GM23248 (cell line): ENCODE measurements around the gene STK4. TPM values are rescaled to one million over a fixed set of nuclear protein-coding genes. Genes with fewer than 3 reads are reported as not detected.

ENCODE experiments used
- DNase-seq: peaks from one replicate; pipeline ENCODE4 v3.0.0-alpha.2; 2015
- H2AFZ ChIP-seq: fragments of 200-600 bp; sonication (generic); 2 replicates; pipeline ENCODE4 v1.6.1; 2016; ENCODE audit warnings: antibody characterized with exemption
- H3F3A ChIP-seq: fragments of 200-600 bp; sonication (generic); 2 replicates; pipeline ENCODE4 v1.6.1; 2016; ENCODE audit warnings: mild to moderate bottlenecking, antibody characterized with exemption, mixed run types; ENCODE audit not compliant: insufficient read depth
- H3K27ac ChIP-seq: fragments of 200-600 bp; sonication (generic); 2 replicates; pipeline ENCODE4 v1.5.1; 2016; ENCODE audit warnings: mild to moderate bottlenecking
- H3K27me3 ChIP-seq: fragments of 200-600 bp; sonication (generic); replicated peaks from 2 replicates; pipeline ENCODE4 v1.6.1; 2016; ENCODE audit warnings: mild to moderate bottlenecking; ENCODE audit not compliant: insufficient read depth
- H3K36me3 ChIP-seq: fragments of 200-600 bp; sonication (generic); 2 replicates; pipeline ENCODE4 v1.6.1; 2016; ENCODE audit warnings: low read depth, mild to moderate bottlenecking
- H3K4me1 ChIP-seq: fragments of 200-600 bp; sonication (generic); 2 replicates; pipeline ENCODE4 v1.6.1; 2016; ENCODE audit warnings: mild to moderate bottlenecking; ENCODE audit not compliant: insufficient read depth
- H3K4me2 ChIP-seq: fragments of 200-600 bp; sonication (generic); one replicate; pipeline ENCODE4 v1.6.1; 2016; ENCODE audit warnings: mild to moderate bottlenecking; ENCODE audit not compliant: unreplicated experiment
- H3K4me3 ChIP-seq: fragments of 200-600 bp; sonication (generic); 2 replicates; pipeline ENCODE4 v1.5.1; 2016; ENCODE audit warnings: mild to moderate bottlenecking
- H3K79me2 ChIP-seq: fragments of 200-600 bp; sonication (generic); 2 replicates; pipeline ENCODE4 v1.6.1; 2016; ENCODE audit warnings: mild to moderate bottlenecking; ENCODE audit not compliant: insufficient read depth
- H3K9ac ChIP-seq: fragments of 200-600 bp; sonication (generic); 2 replicates; pipeline ENCODE4 v1.6.1; 2016; ENCODE audit warnings: mild to moderate bottlenecking
- H3K9me2 ChIP-seq: fragments of 200-600 bp; sonication (generic); 2 replicates; pipeline ENCODE4 v1.6.1; 2016; ENCODE audit warnings: mixed run types, mild to moderate bottlenecking, moderate library complexity; ENCODE audit not compliant: insufficient read depth
- H3K9me3 ChIP-seq: fragments of 200-600 bp; sonication (generic); one replicate; pipeline ENCODE4 v1.6.1; 2017; ENCODE audit warnings: low read depth
- H4K20me1 ChIP-seq: fragments of 200-600 bp; sonication (generic); 2 replicates; pipeline ENCODE4 v1.6.0; 2016; ENCODE audit not compliant: insufficient read depth
- EZH2 ChIP-seq: fragments of 200-600 bp; sonication (generic); IDR thresholded peaks from 2 replicates; pipeline ENCODE4 v1.6.1; 2018; ENCODE audit warnings: antibody characterized with exemption, mild to moderate bottlenecking; ENCODE audit not compliant: insufficient read depth, poor library complexity, severe bottlenecking
- EZH2phosphoT487 ChIP-seq: fragments of 200-600 bp; sonication (generic); IDR thresholded peaks from 2 replicates; pipeline ENCODE4 v1.6.1; 2018; ENCODE audit warnings: antibody characterized with exemption, moderate library complexity, mild to moderate bottlenecking, low read depth; ENCODE audit not compliant: insufficient read depth
- WGBS, 2 experiments: methylation state at CpG; one replicate each; pipeline ENCODE4 v1.1.6; 2015 to 2017; ENCODE audit warnings: low lambda C conversion rate in 2 of 2, low coverage in 1 of 2; ENCODE audit errors: missing lambda C conversion rate in 2 of 2; 5-methylcytosine and 5-hydroxymethylcytosine counted together
- in situ Hi-C: fragments of 300-500 bp; cut with MboI; formaldehyde crosslinking; loops from 2 replicates; pipeline ENCODE4 v1.15.0; 2020
- polyA plus RNA-seq: library from polyadenylated mRNA; unstranded; fragments of >200 nt; fragmentation: Nextera tagmentation; extraction: Ambion mirVana; gene quantifications from 2 replicates; pipeline ENCODE4 v1.2.1, GENCODE V29; 2016
- total RNA-seq: library from RNA; depleted of rRNA; stranded (reverse); fragments of >200 nt; shearing (Covaris generic); gene quantifications from 2 replicates; pipeline ENCODE4 v1.2.3, GENCODE V29; 2014

The STK4 gene
- total and polyA plus RNA-seq, 2 experiments from 2014 or later, result 21.9 to 33.4 TPM

GRCh38 chr20:45016089-45016671, 49.9 kb downstream of the STK4 start:
- peak; percentile 49 for DNase-seq
- peak overlapping the region; percentile 67 for H3K27ac ChIP-seq
- H4K20me1 ChIP-seq, result no peaks in the 10 kb centered on the region
- H3K4me2 ChIP-seq, result peak overlapping the region; percentile 34
- peaks cover 69% of the 10 kb centered on the region for H3K4me1 ChIP-seq
- peak overlapping the region; percentile 23; the same call in 1 of the 2 replicates for H2AFZ ChIP-seq
- H3K79me2 ChIP-seq, result peaks cover 17% of the 10 kb centered on the region; the same call in 1 of the 2 replicates
- H3K36me3 ChIP-seq, result 0 out of 2 replicates have a peak, but pooled peaks cover 7% of the 10 kb centered on the region
- H3K9me2 ChIP-seq, result no peaks in the 10 kb centered on the region
- peak overlapping the region; percentile 6 for H3K4me3 ChIP-seq
- H3F3A ChIP-seq, result peaks cover 67% of the 10 kb centered on the region
- 2 to 3% methylated on average over 5 of the region's 5 CpGs for WGBS, 2 experiments
- TF ChIP-seq EZH2, result no peak
- TF ChIP-seq EZH2phosphoT487, result no peak
- H3K9me3 ChIP-seq, result no peaks in the 10 kb centered on the region
- in situ Hi-C loops, result loop anchor here (10.0 to 25.0 kb wide), 2 partner anchors 79 to 771 kb away; partner anchors contain the start of genes DNTTIP1 and WFDC3
- no peaks in the 10 kb centered on the region for H3K27me3 ChIP-seq
- H3K9ac ChIP-seq, result peak overlapping the region; percentile 14

DNA sequence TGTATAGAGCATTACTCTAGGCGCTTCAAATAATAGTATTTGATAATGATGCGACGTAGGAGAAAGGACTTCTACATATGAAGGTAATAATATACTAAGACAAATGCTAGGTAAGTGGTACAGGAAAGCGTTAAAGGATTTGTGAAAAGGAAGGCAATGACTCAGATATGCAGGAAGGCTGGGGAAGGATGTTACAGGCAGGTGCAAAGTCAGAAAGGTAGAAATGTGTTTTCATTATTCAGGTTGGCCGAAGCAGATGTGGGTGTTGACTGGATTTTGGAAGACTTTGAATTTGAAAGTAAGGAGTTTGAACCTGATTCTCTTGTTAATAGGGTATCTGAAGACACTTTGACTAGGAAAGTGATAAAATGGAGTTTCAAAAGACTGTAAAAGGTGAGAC, 51.0 kb downstream of the STK4 start:
- 86 to 89% methylated on average over 5 of the region's 5 CpGs for WGBS, 2 experiments
- H3K27me3 ChIP-seq, result no peaks in the 10 kb centered on the region
- H3K9ac ChIP-seq, result no peak overlapping the region
- no peak overlapping the region for H3K4me3 ChIP-seq
- peaks cover 59% of the 10 kb centered on the region for H3K4me1 ChIP-seq
- in situ Hi-C loops, result loop anchor here (10.0 to 25.0 kb wide), 2 partner anchors 78 to 770 kb away; partner anchors contain the start of genes DNTTIP1 and WFDC3
- H4K20me1 ChIP-seq, result no peaks in the 10 kb centered on the region
- H3F3A ChIP-seq, result peaks cover 58% of the 10 kb centered on the region
- no peaks in the 10 kb centered on the region for H3K9me3 ChIP-seq
- H3K79me2 ChIP-seq, result peaks cover 16% of the 10 kb centered on the region; the same call in 1 of the 2 replicates
- H3K36me3 ChIP-seq, result peaks cover 10% of the 10 kb centered on the region; the same call in 1 of the 2 replicates
- no peaks in the 10 kb centered on the region for H3K9me2 ChIP-seq
- no peak overlapping the region for H3K27ac ChIP-seq
- DNase-seq, result no peak
- TF ChIP-seq EZH2 (no peak), EZH2phosphoT487 (no peak)
- H2AFZ ChIP-seq, result no peak overlapping the region
- no peak overlapping the region for H3K4me2 ChIP-seq

DNA sequence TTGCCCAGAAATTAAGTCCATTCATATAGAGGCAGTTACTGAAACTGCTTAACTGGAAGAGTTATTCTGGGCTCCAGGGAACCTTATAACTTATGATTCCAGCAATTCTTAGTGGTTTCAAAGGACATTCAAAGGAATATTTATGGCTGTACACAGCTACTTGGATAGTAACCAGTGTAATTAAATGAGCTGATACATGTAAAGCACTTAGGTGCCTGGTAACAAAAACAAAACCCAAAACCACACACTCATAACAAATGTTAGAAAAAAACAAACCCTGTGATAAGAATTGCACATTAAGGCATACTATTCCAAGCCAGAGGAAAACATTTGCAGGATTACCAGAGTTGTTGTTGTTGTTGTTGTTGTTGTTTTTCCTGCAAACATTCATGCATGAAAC, 51.5 kb downstream of the STK4 start:
- H4K20me1 ChIP-seq, result no peaks in the 10 kb centered on the region
- no peak for DNase-seq
- H3K9me3 ChIP-seq, result no peaks in the 10 kb centered on the region
- no peak overlapping the region for H3K9ac ChIP-seq
- in situ Hi-C loops, result loop anchor here (10.0 to 25.0 kb wide), 2 partner anchors 77 to 769 kb away; partner anchors contain the start of genes DNTTIP1 and WFDC3
- H3K4me3 ChIP-seq, result no peak overlapping the region
- H3K4me1 ChIP-seq, result peaks cover 54% of the 10 kb centered on the region
- H3K36me3 ChIP-seq, result peaks cover 11% of the 10 kb centered on the region; the same call in 1 of the 2 replicates
- no peaks in the 10 kb centered on the region for H3K27me3 ChIP-seq
- H2AFZ ChIP-seq, result no peak overlapping the region
- no peak overlapping the region for H3K4me2 ChIP-seq
- H3K9me2 ChIP-seq, result no peaks in the 10 kb centered on the region
- H3F3A ChIP-seq, result peaks cover 55% of the 10 kb centered on the region
- TF ChIP-seq EZH2phosphoT487 (no peak), EZH2 (no peak)
- peaks cover 16% of the 10 kb centered on the region; the same call in 1 of the 2 replicates for H3K79me2 ChIP-seq
- H3K27ac ChIP-seq, result no peak overlapping the region

GRCh38 chr20:45019027-45019761, 52.9 kb downstream of the STK4 start:
- Histone ChIP-seq H3K79me2 (peaks cover 16% of the 10 kb centered on the region; the same call in 1 of the 2 replicates), H3K9me3 (no peaks in the 10 kb centered on the region), H3K27ac (no peak overlapping the region), H3K4me2 (no peak overlapping the region), H3K36me3 (peaks cover 11% of the 10 kb centered on the region; the same call in 1 of the 2 replicates), H3K9ac (no peak overlapping the region), H3F3A (peaks cover 43% of the 10 kb centered on the region), H3K4me1 (peaks cover 40% of the 10 kb centered on the region), H2AFZ (no peak overlapping the region), H3K27me3 (no peaks in the 10 kb centered on the region), H4K20me1 (no peaks in the 10 kb centered on the region), H3K4me3 (no peak overlapping the region), H3K9me2 (no peaks in the 10 kb centered on the region)
- DNase-seq, result no peak
- 97 to 98% methylated on average over 4 of the region's 4 CpGs for WGBS, 2 experiments
- in situ Hi-C loops, result loop anchor here (10.0 to 25.0 kb wide), 2 partner anchors 76 to 768 kb away; partner anchors contain the start of genes DNTTIP1 and WFDC3
- TF ChIP-seq EZH2phosphoT487, result no peak
- TF ChIP-seq EZH2, result no peak
